PC-9 (cell line): ENCODE results near the gene CENPM. TPM values are rescaled to one million over a fixed set of nuclear protein-coding genes. Genes with fewer than 3 reads are reported as not detected.

Source experiments
- BruUV-seq: library from RNA; stranded (reverse); fragments of 400-500 nt; replicated peaks from 2 replicates; lab custom pipeline; 2021; lab: Mats Ljungman, UMichigan
- CTCF ChIA-PET: fragments of 300-600 bp; sonication (Branson Sonifier 250); formaldehyde crosslinking; loops from one replicate; lab custom pipeline; 2022; ENCODE audit warnings: antibody characterized with exemption; lab: Charles Lee
- POLR2A ChIA-PET: fragments of 300-600 bp; sonication (Branson Sonifier 250); formaldehyde crosslinking; loops from one replicate; lab custom pipeline; 2022; ENCODE audit warnings: antibody characterized with exemption; ENCODE audit not compliant: unreplicated experiment; lab: Charles Lee
- DNase-seq, 2 experiments: peaks; one replicate each; pipeline versions ENCODE4 v3.0.0 to v3.0.0-alpha.2; 2015 to 2022; ENCODE audit warnings: mixed read lengths in 1 of 2
- H2AFZ ChIP-seq: fragments of 200-600 bp; sonication (generic); 2 replicates; pipeline ENCODE4 v1.8.1; 2017; ENCODE audit warnings: antibody characterized with exemption
- H3F3A ChIP-seq: fragments of 200-600 bp; sonication (generic); 2 replicates; pipeline ENCODE4 v1.8.1; 2017; ENCODE audit warnings: antibody characterized with exemption, mild to moderate bottlenecking, low read depth; ENCODE audit not compliant: insufficient read depth
- H3K27ac ChIP-seq: fragments of 200-600 bp; sonication (generic); 2 replicates; pipeline ENCODE4 v1.6.1; 2016; ENCODE audit warnings: mixed run types
- H3K27me3 ChIP-seq: fragments of 200-600 bp; sonication (generic); 2 replicates; pipeline ENCODE4 v1.6.1; 2016; ENCODE audit warnings: low read depth, mixed run types; ENCODE audit not compliant: insufficient read depth
- H3K36me3 ChIP-seq: fragments of 200-600 bp; sonication (generic); 2 replicates; pipeline ENCODE4 v1.6.1; 2016; ENCODE audit warnings: low read depth, mixed run types
- H3K4me1 ChIP-seq: fragments of 200-600 bp; sonication (generic); replicated peaks from 2 replicates; pipeline ENCODE4 v1.6.1; 2016; ENCODE audit warnings: mixed run types; ENCODE audit not compliant: insufficient read depth
- H3K4me2 ChIP-seq: fragments of 200-600 bp; sonication (generic); 2 replicates; pipeline ENCODE4 v1.6.1; 2017; ENCODE audit warnings: mixed run types
- H3K4me3 ChIP-seq: fragments of 200-600 bp; sonication (generic); 2 replicates; pipeline ENCODE4 v1.6.1; 2016; ENCODE audit warnings: mixed run types
- H3K79me2 ChIP-seq: fragments of 200-600 bp; sonication (generic); 2 replicates; pipeline ENCODE4 v1.6.1; 2017; ENCODE audit warnings: low read depth, mixed run types
- H3K9me2 ChIP-seq: fragments of 200-600 bp; sonication (generic); 2 replicates; pipeline ENCODE4 v1.8.1; 2017; ENCODE audit warnings: mild to moderate bottlenecking; ENCODE audit not compliant: insufficient read depth
- H3K9me3 ChIP-seq: fragments of 200-600 bp; sonication (generic); 2 replicates; pipeline ENCODE4 v1.8.1; 2016; ENCODE audit warnings: low read depth; ENCODE audit not compliant: insufficient read depth
- H4K20me1 ChIP-seq: fragments of 200-600 bp; sonication (generic); 2 replicates; pipeline ENCODE4 v1.8.1; 2017; ENCODE audit not compliant: insufficient read depth
- CTCF ChIP-seq: fragments of 200-600 bp; sonication (generic); conservative IDR thresholded peaks from 2 replicates; pipeline ENCODE4 v1.6.1; 2017; ENCODE audit warnings: mixed run types, antibody characterized with exemption, mild to moderate bottlenecking, moderate library complexity
- EZH2 ChIP-seq: fragments of 200-600 bp; sonication (generic); IDR thresholded peaks from 2 replicates; pipeline ENCODE4 v1.8.0; 2017; ENCODE audit warnings: antibody characterized with exemption, low read depth
- intact Hi-C: fragments of 100-400 bp; cut with micrococcal nuclease; formaldehyde crosslinking; loops from one replicate; pipeline ENCODE4 v1.10.0; 2022; ENCODE audit not compliant: unreplicated experiment
- total RNA-seq: library from RNA; stranded (reverse); gene quantifications from 2 replicates; pipeline ENCODE4 v1.2.3, GENCODE V29; 2021

Gene CENPM
- total RNA-seq, 1 experiment from 2014 or later = 42.0 TPM

GRCh38 chr22:41917903-41918791, 28.8 kb downstream of the CENPM start:
- ChIA-PET POLR2A (interaction anchor here (0.5 to 0.6 kb wide), 2 partner anchors 220 to 1173 kb away, joined by 3 to 4 read pairs; no protein-coding TSS in a partner anchor), CTCF (no interaction called here)
- intact Hi-C loops = no loop called here
- H3K9me2 ChIP-seq = no peaks in the 10 kb centered on the region
- peaks cover 32% of the 10 kb centered on the region; the same call in 1 of the 2 replicates for H3F3A ChIP-seq
- no peak overlapping the region for H2AFZ ChIP-seq
- H3K36me3 ChIP-seq = no peaks in the 10 kb centered on the region
- no peaks in the 10 kb centered on the region for H4K20me1 ChIP-seq
- no peaks in the 10 kb centered on the region for H3K9me3 ChIP-seq
- DNase-seq = peak; percentile 44 to 50
- H3K4me2 ChIP-seq = peak overlapping the region; percentile 27
- H3K27ac ChIP-seq = no peak overlapping the region
- H3K4me3 ChIP-seq = no peak overlapping the region
- peaks cover 9% of the 10 kb centered on the region; the same call in 1 of the 2 replicates for H3K27me3 ChIP-seq
- no peaks in the 10 kb centered on the region for H3K79me2 ChIP-seq
- peaks cover 7% of the 10 kb centered on the region for H3K4me1 ChIP-seq
- BruUV-seq = no TSS peak
- TF ChIP-seq CTCF (no peak), EZH2 (no peak)

- intact Hi-C loops = no loop called here
- CTCF ChIA-PET = no interaction called here
- BruUV-seq = no TSS peak
- no peak overlapping the region for H2AFZ ChIP-seq
- H3K36me3 ChIP-seq = no peaks in the 10 kb centered on the region
- H3K4me3 ChIP-seq = no peak overlapping the region
- no peaks in the 10 kb centered on the region for H4K20me1 ChIP-seq
- H3K79me2 ChIP-seq = no peaks in the 10 kb centered on the region
- H3K27ac ChIP-seq = no peak overlapping the region
- peaks cover 32% of the 10 kb centered on the region; the same call in 1 of the 2 replicates for H3F3A ChIP-seq
- TF ChIP-seq CTCF (no peak), EZH2 (no peak)
- no peaks in the 10 kb centered on the region for H3K9me2 ChIP-seq
- POLR2A ChIA-PET = interaction anchor here (0.5 to 0.6 kb wide), 2 partner anchors 219 to 1174 kb away, joined by 3 to 4 read pairs; no protein-coding TSS in a partner anchor
- H3K9me3 ChIP-seq = no peaks in the 10 kb centered on the region
- DNase-seq = no peak
- peaks cover 7% of the 10 kb centered on the region for H3K4me1 ChIP-seq
- H3K27me3 ChIP-seq = peaks cover 9% of the 10 kb centered on the region; the same call in 1 of the 2 replicates
- H3K4me2 ChIP-seq = no peak overlapping the region
Measured at GRCh38 chr22:41917375-41917902, 29.5 kb downstream of the CENPM start.

GRCh38 chr22:41916745-41917358, 30.1 kb downstream of the CENPM start:
- Histone ChIP-seq H3K4me1 (peaks cover 7% of the 10 kb centered on the region), H3K9me3 (no peaks in the 10 kb centered on the region), H3K4me3 (no peak overlapping the region), H3K27ac (no peak overlapping the region), H3K79me2 (no peaks in the 10 kb centered on the region), H3K4me2 (no peak overlapping the region), H4K20me1 (no peaks in the 10 kb centered on the region), H3K36me3 (no peaks in the 10 kb centered on the region), H3F3A (peaks cover 30% of the 10 kb centered on the region; the same call in 1 of the 2 replicates), H2AFZ (no peak overlapping the region), H3K9me2 (no peaks in the 10 kb centered on the region), H3K27me3 (peaks cover 9% of the 10 kb centered on the region; the same call in 1 of the 2 replicates)
- intact Hi-C loops = no loop called here
- CTCF ChIA-PET = no interaction called here
- TF ChIP-seq CTCF = no peak
- TF ChIP-seq EZH2 = no peak
- no peak for DNase-seq
- no TSS peak for BruUV-seq
- POLR2A ChIA-PET = no interaction called here
